ENCODE measurements around the gene ZNF207.
A peak's percentile ranks its signal among the peaks of the same experiment; 100 is the strongest.

Gene ZNF207

DNA sequence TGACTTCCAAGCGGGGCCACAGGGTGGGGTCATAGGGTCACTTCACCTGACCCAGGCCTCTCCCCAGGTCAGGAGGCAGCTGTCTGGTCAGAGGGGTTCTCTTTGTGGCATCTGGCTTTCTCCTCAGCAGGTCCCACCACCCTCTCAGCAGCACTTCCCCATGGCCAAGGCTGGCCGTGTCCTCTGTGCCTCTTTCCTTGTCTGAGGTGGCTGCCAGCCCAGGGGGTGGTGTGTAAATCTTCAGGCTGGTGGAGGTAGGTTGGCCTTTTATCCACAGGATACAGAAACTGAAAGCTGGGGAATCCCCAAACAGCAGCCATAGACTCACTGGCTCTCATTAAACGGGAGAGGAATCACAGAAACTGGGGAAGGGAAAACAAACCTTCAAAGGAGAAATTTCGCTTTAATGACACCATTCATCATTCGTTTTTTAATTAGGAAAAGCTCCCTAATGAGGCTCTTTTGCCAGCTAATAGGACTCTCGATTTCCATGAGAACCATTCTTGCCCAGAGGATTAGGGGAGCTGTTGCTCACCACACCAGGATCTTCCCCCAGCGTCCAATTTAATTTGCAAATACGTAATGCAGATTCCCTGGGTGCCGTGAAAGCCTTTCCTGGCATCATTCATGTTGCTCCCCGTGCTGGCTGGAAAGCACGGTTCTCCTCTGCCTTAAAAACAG is 26.0 kb upstream of the ZNF207 start:
- Mint-ChIP-seq H3K4me1 (peaks cover 39% of the 10 kb centered on the region), H3K9me3 (no peaks in the 10 kb centered on the region)
- peak; percentile 35 to 41 for DNase-seq

DNA sequence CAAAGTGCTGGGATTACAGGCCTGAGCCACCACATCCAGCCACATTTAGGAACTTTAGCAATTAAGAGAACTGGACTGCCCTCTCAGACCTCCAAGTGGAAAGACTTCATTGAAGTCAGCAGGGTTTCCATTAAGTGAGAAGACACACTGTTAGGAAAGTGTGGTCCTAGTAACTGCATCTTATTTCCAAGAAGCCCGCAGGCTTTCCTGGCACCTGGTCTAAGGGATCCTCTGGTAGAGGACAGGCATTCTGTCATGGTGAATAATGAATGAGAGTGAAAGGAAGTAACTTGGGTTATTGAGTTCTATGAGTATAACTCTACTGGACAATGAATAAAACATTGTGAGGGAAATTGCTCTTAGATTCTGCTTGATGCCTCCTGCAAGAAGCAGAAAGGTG is 22.0 kb upstream of the ZNF207 start:
- Mint-ChIP-seq H3K4me3 (no peak overlapping the region), H3K27ac (no peak overlapping the region), H3K27me3 (no peaks in the 10 kb centered on the region), H3K9me3 (no peaks in the 10 kb centered on the region), H3K4me1 (peaks cover 54% of the 10 kb centered on the region)
- no peak for DNase-seq
- no peak for ATAC-seq

More for the DNA sequence above, 26.0 kb upstream of the ZNF207 start:
- Mint-ChIP-seq H3K4me3 (peak overlapping the region; percentile 35 to 65), H3K27ac (peak overlapping the region; percentile 81 to 92), H3K27me3 (peaks cover 2% of the 10 kb centered on the region)
- ATAC-seq, result peak; percentile 82

GRCh38 chr17:32330147-32330546 is 19.8 kb upstream of the ZNF207 start:
- Mint-ChIP-seq H3K27ac (no peak overlapping the region), H3K4me3 (no peak overlapping the region), H3K4me1 (peaks cover 38% of the 10 kb centered on the region), H3K27me3 (no peaks in the 10 kb centered on the region), H3K9me3 (no peaks in the 10 kb centered on the region)
- DNase-seq (no peak), ATAC-seq (no peak)

DNA sequence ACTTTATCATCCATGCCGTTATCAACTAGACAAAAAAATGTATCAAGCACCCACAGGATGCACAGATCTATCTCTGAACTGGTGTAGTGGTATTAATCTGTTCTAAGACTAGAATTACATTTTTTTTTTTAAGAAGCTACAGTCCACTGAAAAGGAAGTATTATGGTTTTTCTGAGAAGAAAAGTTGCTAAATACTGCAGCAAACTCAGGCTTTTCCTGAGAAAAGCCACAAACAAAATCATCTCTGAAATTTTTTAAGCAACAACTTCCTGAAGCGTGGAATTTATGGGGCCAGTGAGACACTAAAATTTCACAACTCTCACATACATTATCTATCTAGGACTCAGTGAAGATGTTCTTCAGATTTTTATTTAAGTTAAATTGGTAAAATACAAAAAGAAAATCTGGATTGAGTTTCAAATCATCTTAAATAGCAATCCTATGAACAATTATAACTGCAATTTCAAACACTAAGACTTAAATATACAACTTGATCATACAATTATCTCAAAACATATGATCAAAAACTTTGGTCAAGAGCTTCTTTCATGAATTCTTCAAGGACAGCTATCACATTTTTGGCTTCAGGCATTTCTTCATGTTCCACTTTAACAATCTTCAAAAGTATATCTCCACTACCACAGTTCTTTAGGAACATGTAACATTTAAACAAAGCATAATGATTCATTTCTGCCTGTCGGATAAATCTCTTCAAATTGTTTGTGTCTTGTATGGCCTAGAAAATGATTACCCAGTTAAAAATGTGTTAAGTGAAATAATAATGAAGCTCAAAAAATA is 18.5 kb upstream of the ZNF207 start:
- peaks cover 38% of the 10 kb centered on the region for H3K4me1 Mint-ChIP-seq
- H3K9me3 Mint-ChIP-seq, result no peaks in the 10 kb centered on the region
- H3K4me3 Mint-ChIP-seq, result peak overlapping the region; percentile 42 to 57
- no peak for DNase-seq
- no peaks in the 10 kb centered on the region for H3K27me3 Mint-ChIP-seq
- peak overlapping the region; percentile 12 to 33 for H3K27ac Mint-ChIP-seq
- ATAC-seq, result peak; percentile 79

DNA sequence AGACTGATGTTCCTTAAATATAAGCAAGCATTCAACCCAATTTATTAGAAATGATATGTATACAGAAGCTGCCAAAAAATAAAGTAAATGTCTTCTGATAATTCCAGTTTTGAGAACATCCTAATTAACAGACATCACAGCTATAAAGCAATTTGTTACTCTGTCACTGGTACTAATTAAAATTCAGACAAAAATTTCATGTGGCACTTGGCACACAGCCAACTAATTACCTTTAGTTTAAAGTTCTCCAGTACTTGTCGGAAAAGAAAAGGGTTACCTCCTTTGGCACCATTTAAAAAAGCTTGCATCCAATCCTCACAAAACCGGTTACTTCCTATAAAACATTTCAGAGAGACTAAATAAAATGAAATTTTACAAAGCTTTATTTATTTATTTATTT is 16.8 kb upstream of the ZNF207 start:
- ATAC-seq, result no peak
- Mint-ChIP-seq H3K4me1 (peaks cover 31% of the 10 kb centered on the region), H3K27ac (no peak overlapping the region), H3K9me3 (no peaks in the 10 kb centered on the region), H3K4me3 (no peak overlapping the region), H3K27me3 (no peaks in the 10 kb centered on the region)
- no peak for DNase-seq

GRCh38 chr17:32335046-32335445 is 14.9 kb upstream of the ZNF207 start:
- no peaks in the 10 kb centered on the region for H3K9me3 Mint-ChIP-seq
- no peak overlapping the region for H3K4me3 Mint-ChIP-seq
- ATAC-seq, result no peak
- H3K27ac Mint-ChIP-seq, result no peak overlapping the region
- H3K4me1 Mint-ChIP-seq, result peaks cover 25% of the 10 kb centered on the region
- H3K27me3 Mint-ChIP-seq, result no peaks in the 10 kb centered on the region
- DNase-seq, result no peak

DNA sequence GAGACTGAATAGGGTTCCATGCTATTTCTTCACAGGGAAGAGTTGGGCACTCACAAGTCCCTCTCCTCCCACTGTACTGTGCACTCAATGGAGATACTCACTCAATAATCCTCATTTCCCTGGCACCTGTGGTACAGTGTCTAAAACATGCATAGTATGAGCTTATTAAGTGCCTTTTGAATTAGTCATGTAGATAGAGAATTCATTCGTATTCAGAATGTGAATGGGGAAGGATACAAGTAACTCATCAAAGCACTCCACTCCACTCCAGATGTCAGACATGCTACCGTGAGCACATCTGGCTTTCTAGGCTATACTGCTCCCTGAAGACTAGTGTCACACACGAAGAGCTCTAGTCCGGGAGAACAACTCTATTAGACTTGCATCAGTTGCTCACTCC is 14.3 kb upstream of the ZNF207 start:
- no peaks in the 10 kb centered on the region for H3K27me3 Mint-ChIP-seq
- peaks cover 24% of the 10 kb centered on the region for H3K4me1 Mint-ChIP-seq
- no peak overlapping the region for H3K4me3 Mint-ChIP-seq
- H3K9me3 Mint-ChIP-seq, result no peaks in the 10 kb centered on the region
- ATAC-seq, result no peak
- no peak for DNase-seq
- no peak overlapping the region for H3K27ac Mint-ChIP-seq

DNA sequence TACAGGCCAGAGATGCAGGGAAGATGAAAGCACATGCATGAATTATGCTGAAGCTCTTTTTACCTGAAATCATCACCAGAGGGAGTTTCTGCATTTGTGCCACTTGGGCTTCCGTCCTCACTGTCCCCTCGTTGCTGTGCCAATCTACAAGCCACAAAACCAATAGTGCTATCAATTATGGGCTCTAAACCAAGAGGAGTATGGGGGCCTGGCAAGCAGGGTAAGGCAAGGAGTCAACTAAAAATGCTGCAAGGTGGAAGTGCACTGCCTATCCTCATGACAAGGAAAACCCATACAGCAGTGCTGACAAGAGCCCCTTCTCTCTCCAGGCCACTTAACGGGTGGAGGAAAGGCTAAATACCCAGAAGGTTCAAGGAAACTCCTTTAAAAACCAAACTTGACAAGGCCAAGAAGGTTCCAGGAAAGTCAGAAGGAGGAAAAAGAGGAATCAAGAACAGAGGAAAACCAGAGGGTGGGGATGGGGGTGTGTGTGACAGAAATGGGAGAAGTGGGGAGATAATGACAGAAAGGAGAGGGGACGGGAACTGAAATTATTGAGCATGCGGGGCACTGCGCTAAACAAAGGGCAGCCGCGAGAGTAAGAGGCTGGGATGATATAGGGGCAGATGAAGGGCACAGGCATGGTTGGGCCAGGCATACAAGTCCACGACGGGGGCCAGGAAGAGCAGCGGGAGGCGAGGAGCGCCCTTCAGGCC is 8.7 kb upstream of the ZNF207 start:
- DNase-seq (peak; percentile 54 to 64), ATAC-seq (peak; percentile 59)
- no peaks in the 10 kb centered on the region for H3K9me3 Mint-ChIP-seq
- H3K4me1 Mint-ChIP-seq, result peaks cover 33% of the 10 kb centered on the region
- peak overlapping the region; percentile 93 to 95 for H3K4me3 Mint-ChIP-seq
- H3K27me3 Mint-ChIP-seq, result no peaks in the 10 kb centered on the region
- peak overlapping the region; percentile 93 to 95 for H3K27ac Mint-ChIP-seq

DNA sequence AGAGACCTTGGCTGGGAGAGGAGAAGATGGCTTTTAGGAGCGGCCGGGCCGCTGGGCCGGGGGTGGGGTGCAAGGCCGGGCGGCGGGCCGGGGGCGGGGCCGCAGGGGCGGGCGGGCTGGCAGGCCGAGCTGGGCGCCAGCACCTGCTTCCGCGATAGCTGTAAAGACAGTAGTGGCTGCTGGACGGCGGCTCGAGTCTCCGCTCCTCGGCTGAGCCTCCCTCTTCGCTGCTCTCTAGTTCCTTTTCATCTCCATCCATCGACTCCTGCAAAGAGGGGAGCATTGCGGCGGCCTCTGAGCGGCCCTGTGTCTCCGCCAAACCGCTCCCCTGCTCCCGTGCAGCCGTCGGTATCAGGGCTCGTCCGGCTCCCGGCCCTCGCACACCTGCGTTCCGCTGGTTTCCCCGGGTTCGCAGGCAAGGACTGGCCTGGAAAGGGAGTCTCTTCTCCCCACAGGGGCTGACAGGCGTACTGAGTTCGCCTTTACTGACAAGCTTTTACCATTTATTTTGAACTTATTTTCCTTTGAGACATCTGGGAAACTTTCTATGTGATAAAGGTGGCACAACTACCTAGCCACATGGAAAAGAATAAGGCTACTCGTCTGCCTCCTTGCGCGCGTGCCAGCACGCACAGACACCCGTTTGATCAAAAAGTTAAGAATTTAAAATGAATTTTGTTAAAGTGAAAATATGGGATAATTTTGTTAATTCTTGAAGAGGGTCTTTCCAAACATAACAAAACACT is 7.9 kb upstream of the ZNF207 start, which contains the start of gene C17orf75:
Gene C17orf75 (minus strand): TSS at position 317 of the 746 bp plus-strand sequence. CDS start 34 bp downstream, at position 283.
- DNase-seq (peak; percentile 83 to 87), ATAC-seq (peak; percentile 97)
- no peaks in the 10 kb centered on the region for H3K9me3 Mint-ChIP-seq
- H3K27me3 Mint-ChIP-seq, result no peaks in the 10 kb centered on the region
- peak within 1 kb of the TSS; percentile 93 to 95 for H3K4me3 Mint-ChIP-seq
- H3K4me1 Mint-ChIP-seq, result peaks cover 33% of the 10 kb centered on the region
- peak within 1 kb of the TSS; percentile 93 to 95 for H3K27ac Mint-ChIP-seq

GRCh38 chr17:32342603-32343325 is 7.2 kb upstream of the ZNF207 start:
- Mint-ChIP-seq H3K4me3 (peak overlapping the region; percentile 93 to 95), H3K9me3 (no peaks in the 10 kb centered on the region), H3K27ac (peak overlapping the region; percentile 91 to 92), H3K4me1 (peaks cover 33% of the 10 kb centered on the region), H3K27me3 (no peaks in the 10 kb centered on the region)
- no peak for ATAC-seq
- no peak for DNase-seq

DNA sequence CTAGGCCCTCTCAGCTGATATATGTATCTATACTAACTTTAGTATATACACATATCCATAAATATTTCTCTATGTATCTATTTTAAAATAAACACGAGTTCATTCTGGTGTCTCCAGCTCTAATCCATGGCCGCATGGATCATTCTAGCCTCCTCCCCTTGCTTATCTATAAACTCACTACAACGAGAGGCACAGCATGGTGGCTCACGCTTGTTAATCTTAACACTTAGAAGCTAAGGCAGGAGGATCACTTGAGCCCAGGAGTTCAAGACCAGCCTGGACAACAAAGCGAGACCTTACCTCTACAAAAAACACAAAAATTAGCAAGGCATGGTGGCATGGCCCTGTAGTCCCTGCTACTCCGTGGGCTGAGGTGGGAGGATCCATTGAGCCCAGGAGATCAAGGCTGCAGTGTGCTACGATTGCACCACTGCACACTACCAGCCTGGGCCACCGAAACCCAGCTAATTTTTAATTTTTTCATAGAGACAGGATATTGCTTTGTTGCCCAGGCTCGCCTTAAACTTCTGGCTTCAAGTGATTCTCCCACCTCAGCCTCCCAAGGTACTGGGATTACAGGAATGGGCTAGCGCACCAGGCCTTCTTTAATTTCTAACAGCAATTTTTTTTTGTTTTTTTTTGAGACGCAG is 3.9 kb upstream of the ZNF207 start:
- ATAC-seq, result no peak

DNA sequence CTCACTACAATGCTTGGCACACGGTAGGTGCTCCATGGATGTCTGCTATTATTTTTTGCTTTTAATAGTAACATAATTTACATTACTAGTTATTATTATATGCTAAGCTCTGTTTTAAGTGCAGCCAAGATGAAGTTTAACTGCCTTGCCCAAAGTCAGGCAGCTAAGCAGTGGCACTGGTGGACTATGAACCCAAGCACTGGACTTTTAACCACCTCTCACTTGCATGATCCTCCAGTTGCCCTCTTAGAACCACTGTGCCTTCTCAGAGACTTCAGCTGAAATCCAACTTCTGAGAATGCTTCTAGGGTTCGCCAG is 1.5 kb upstream of the ZNF207 start:
- H3K4me3 Mint-ChIP-seq, result peak overlapping the region in 1 of 2 donors; percentile 88
- H3K27me3 Mint-ChIP-seq, result no peaks in the 10 kb centered on the region
- H3K27ac Mint-ChIP-seq, result peak overlapping the region in 1 of 2 donors; percentile 27
- DNase-seq (no peak), ATAC-seq (no peak)
- peaks cover 8% of the 10 kb centered on the region for H3K4me1 Mint-ChIP-seq
- no peaks in the 10 kb centered on the region for H3K9me3 Mint-ChIP-seq

More for the DNA sequence above, 3.9 kb upstream of the ZNF207 start:
- DNase-seq, result no peak
- Mint-ChIP-seq H3K27ac (no peak overlapping the region), H3K4me1 (peaks cover 20% of the 10 kb centered on the region), H3K9me3 (no peaks in the 10 kb centered on the region), H3K27me3 (no peaks in the 10 kb centered on the region), H3K4me3 (no peak overlapping the region)

DNA sequence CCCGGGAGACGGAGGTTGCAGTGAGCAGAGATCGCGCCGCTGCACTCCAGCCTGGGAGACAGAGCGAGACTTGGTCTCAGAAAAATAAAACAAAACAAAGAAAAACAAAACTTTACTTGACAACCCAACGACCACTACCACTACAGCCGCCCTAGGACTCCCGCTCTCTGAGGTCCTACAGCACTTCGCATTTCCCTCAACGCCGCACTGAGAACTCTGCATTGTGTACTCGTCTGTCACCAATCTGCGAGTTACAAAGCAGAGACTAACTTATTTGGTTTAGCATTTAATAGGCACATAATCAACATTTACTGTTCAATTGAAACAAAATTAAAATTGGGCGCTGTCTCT is 479 bp upstream of the ZNF207 start:
- H3K9me3 Mint-ChIP-seq, result no peaks in the 10 kb centered on the region
- H3K27me3 Mint-ChIP-seq, result no peaks in the 10 kb centered on the region
- peak overlapping the region; percentile 86 to 88 for H3K4me3 Mint-ChIP-seq
- peak overlapping the region; percentile 98 to 99 for H3K27ac Mint-ChIP-seq
- ATAC-seq (no peak), DNase-seq (peak in 1 of 2 donors; percentile 8)
- peaks cover 14% of the 10 kb centered on the region for H3K4me1 Mint-ChIP-seq

- Mint-ChIP-seq H3K4me3 (peak overlapping the region; percentile 86 to 88), H3K27ac (peak overlapping the region; percentile 98 to 99), H3K4me1 (peaks cover 28% of the 10 kb centered on the region), H3K27me3 (no peaks in the 10 kb centered on the region), H3K9me3 (no peaks in the 10 kb centered on the region)
- ATAC-seq (peak; percentile 59), DNase-seq (no peak)
Observed at GRCh38 chr17:32350666-32351418, 885 bp downstream of the ZNF207 start.

Data from stimulated activated naive CD8-positive, alpha-beta T cell treated with anti-CD3 and anti-CD28 coated beads, Interleukin-15, amount 100 ng/mL, for 72 hours (primary cell).